ENCODE measurements around the gene SCYL3. TPM values are rescaled to one million over a fixed set of nuclear protein-coding genes. Genes with fewer than 3 reads are reported as not detected.

The SCYL3 gene
- total RNA-seq, 1 experiment from 2014 or later, result 7.6 TPM

GRCh38 chr1:169886422-169886821 lies 7.3 kb downstream of the SCYL3 start:
- Histone ChIP-seq H3K9me2 (ENCODE audit: insufficient read depth) (no peaks in the 10 kb centered on the region), H3K27ac (ENCODE audit: low read depth, low read length) (no peak overlapping the region), H3K79me2 (ENCODE audit: insufficient read depth, low read length) (peaks cover 28% of the 10 kb centered on the region), H4K20me1 (ENCODE audit: insufficient read depth) (no peaks in the 10 kb centered on the region), H3K4me3 (replicated peaks in 1 of 2; ENCODE audit: low read depth in 1 of 2, low read length in 2 of 2) (no peak overlapping the region), H3K36me3 (ENCODE audit: control insufficient read depth in 1 of 2, insufficient read depth in 2 of 2, low read length in 2 of 2) (peaks cover 6 to 12% of the 10 kb centered on the region in 2 experiments; a peak in 3 of 4 replicates), H2AFZ (ENCODE audit: low read depth, low read length, poor library complexity, severe bottlenecking) (no peak overlapping the region), H3K4me1 (ENCODE audit: control insufficient read depth in 1 of 2, insufficient read depth in 2 of 2, low read length in 2 of 2) (peaks cover 10 to 12% of the 10 kb centered on the region in 2 experiments), H3K27me3 (ENCODE audit: insufficient read depth, low read length) (no peaks in the 10 kb centered on the region), H3K9me3 (ENCODE audit: control insufficient read depth in 1 of 2, insufficient read depth in 1 of 2, low read depth in 1 of 2, low read length in 2 of 2) (no peaks in the 10 kb centered on the region), H3K9ac (ENCODE audit: low read length) (no peak overlapping the region), H3K4me2 (ENCODE audit: low read length) (no peak overlapping the region)
- ChIA-PET CTCF (no interaction called here), RAD21 (ENCODE audit: low non-redundant PET in 1 of 2, low total read pairs in 2 of 2, uncharacterized antibody in 2 of 2, unreplicated experiment in 2 of 2) (no interaction called here), POLR2A (no interaction called here)
- intact Hi-C loops (cut with micrococcal nuclease), result no loop called here
- ATAC-seq (no peak), DNase-seq (ENCODE audit: low read depth, low spot score) (no peak)
- TF ChIP-seq JUND (IDR thresholded peaks at IDR 0.05) (no peak), YY1 (IDR thresholded peaks at IDR 0.05; ENCODE audit: extremely low read depth, insufficient replicate concordance, low read depth, low read length) (no peak), EGR1 (IDR thresholded peaks at IDR 0.05; ENCODE audit: low read depth) (no peak), ZBTB33 (IDR thresholded peaks at IDR 0.05; ENCODE audit: extremely low read depth, insufficient replicate concordance, low read length) (no peak), MAX (IDR thresholded peaks at IDR 0.05) (no peak), EZH2phosphoT487 (IDR thresholded peaks at IDR 0.05; ENCODE audit: borderline replicate concordance) (no peak), RAD21 (IDR thresholded peaks at IDR 0.05; ENCODE audit: low read depth) (no peak), SRF (IDR thresholded peaks at IDR 0.05; ENCODE audit: low read depth) (no peak), CBX3 (IDR thresholded peaks at IDR 0.05; ENCODE audit: low read depth) (no peak), SIN3A (IDR thresholded peaks at IDR 0.05; ENCODE audit: low read depth) (no peak), EZH2 (IDR thresholded peaks at IDR 0.05) (no peak), REST (IDR thresholded peaks at IDR 0.05; ENCODE audit: low read depth) (no peak), FOSL1 (IDR thresholded peaks at IDR 0.05; ENCODE audit: low read depth) (no peak), ZFX (IDR thresholded peaks at IDR 0.05) (no peak), ATF3 (IDR thresholded peaks at IDR 0.05) (no peak), ZNF274 (IDR thresholded peaks at IDR 0.05; ENCODE audit: low read depth, low read length) (no peak), CTCF (IDR thresholded peaks at IDR 0.05 in 2 of 3, conservative IDR thresholded peaks at IDR 0.05 in 1 of 3; ENCODE audit: borderline replicate concordance in 1 of 3, insufficient read depth in 1 of 3, low read depth in 2 of 3, low read length in 2 of 3) (no peak)
- BruUV-seq (replicated peaks), result no TSS peak
